Hepatocyte (in vitro differentiated cells): Measurements from ENCODE around the gene SCAMP3.

Experiments
- EZH2 ChIP-seq: fragments of 200-600 bp; sonication (generic); IDR thresholded peaks from 2 replicates; pipeline ENCODE4 v1.6.1; 2016; ENCODE audit warnings: antibody characterized with exemption, mild to moderate bottlenecking, borderline replicate concordance
- EZH2phosphoT487 ChIP-seq: fragments of 200-600 bp; sonication (generic); IDR thresholded peaks from one replicate; pipeline ENCODE4 v1.6.1; 2018; ENCODE audit warnings: antibody characterized with exemption, mild to moderate bottlenecking, low read depth, moderate library complexity; ENCODE audit not compliant: unreplicated experiment, severe bottlenecking
- TF ChIP-seq, protein P1 (sequence below): fragments of 200-600 bp; sonication (generic); IDR thresholded peaks from 2 replicates; pipeline ENCODE4 v1.5.1; 2016; ENCODE audit warnings: antibody characterized with exemption, mild to moderate bottlenecking; ENCODE audit not compliant: poor library complexity

DNA sequence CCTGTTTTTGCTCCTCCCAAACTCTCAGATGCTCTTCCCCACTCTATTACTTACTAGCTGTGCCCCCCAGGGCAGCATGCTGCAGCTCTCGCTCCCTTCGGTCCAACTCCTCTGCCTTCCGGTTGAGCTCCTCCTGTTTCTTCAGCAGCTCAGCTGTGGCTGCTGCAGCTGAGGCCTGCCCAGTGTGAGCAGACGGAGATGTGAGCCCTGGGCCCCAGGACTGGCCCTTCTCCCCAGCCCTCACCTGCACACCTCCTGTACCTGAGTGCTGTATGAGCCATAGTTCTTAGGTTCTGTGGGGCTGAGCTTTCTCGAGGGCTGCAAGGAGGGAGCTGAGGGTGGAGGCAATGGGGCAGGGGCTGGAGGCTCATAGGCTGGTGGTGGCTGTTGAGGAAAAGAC is 1.9 kb downstream of the SCAMP3 start:
- TF ChIP-seq, protein P1, sequence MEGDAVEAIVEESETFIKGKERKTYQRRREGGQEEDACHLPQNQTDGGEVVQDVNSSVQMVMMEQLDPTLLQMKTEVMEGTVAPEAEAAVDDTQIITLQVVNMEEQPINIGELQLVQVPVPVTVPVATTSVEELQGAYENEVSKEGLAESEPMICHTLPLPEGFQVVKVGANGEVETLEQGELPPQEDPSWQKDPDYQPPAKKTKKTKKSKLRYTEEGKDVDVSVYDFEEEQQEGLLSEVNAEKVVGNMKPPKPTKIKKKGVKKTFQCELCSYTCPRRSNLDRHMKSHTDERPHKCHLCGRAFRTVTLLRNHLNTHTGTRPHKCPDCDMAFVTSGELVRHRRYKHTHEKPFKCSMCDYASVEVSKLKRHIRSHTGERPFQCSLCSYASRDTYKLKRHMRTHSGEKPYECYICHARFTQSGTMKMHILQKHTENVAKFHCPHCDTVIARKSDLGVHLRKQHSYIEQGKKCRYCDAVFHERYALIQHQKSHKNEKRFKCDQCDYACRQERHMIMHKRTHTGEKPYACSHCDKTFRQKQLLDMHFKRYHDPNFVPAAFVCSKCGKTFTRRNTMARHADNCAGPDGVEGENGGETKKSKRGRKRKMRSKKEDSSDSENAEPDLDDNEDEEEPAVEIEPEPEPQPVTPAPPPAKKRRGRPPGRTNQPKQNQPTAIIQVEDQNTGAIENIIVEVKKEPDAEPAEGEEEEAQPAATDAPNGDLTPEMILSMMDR: no peak
- TF ChIP-seq EZH2phosphoT487: no peak
- TF ChIP-seq EZH2: no peak
